LNCAP (cell line): ENCODE results near the gene TMTC1.

Experiments used
- TF ChIP-seq, protein P1 (sequence below): fragments of 450-650 bp; IDR thresholded peaks from 2 replicates; pipeline ENCODE4 v1.5.1; 2017; ENCODE audit warnings: mild to moderate bottlenecking

The TMTC1 gene

DNA sequence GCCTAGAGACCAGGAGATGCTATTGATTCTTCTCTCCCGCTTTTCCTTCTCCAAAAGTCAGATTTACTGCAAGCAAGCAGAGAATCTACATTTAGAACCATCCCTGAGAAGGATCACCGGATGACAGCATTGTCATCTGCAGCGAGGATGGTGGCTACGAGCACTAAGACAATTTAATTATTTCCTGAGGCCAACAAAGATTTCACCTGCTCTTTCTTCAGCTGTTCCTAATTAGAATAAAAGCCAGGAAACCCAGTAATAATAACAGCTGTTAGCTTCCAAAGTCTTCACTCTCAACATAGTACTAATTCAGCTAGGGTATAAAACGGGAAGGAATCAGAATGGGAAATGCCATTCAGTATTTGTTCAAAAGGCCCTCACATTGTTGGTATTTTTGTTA lies 53.3 kb downstream of the TMTC1 start:
- TF ChIP-seq, protein P1, sequence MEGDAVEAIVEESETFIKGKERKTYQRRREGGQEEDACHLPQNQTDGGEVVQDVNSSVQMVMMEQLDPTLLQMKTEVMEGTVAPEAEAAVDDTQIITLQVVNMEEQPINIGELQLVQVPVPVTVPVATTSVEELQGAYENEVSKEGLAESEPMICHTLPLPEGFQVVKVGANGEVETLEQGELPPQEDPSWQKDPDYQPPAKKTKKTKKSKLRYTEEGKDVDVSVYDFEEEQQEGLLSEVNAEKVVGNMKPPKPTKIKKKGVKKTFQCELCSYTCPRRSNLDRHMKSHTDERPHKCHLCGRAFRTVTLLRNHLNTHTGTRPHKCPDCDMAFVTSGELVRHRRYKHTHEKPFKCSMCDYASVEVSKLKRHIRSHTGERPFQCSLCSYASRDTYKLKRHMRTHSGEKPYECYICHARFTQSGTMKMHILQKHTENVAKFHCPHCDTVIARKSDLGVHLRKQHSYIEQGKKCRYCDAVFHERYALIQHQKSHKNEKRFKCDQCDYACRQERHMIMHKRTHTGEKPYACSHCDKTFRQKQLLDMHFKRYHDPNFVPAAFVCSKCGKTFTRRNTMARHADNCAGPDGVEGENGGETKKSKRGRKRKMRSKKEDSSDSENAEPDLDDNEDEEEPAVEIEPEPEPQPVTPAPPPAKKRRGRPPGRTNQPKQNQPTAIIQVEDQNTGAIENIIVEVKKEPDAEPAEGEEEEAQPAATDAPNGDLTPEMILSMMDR: no peak

DNA sequence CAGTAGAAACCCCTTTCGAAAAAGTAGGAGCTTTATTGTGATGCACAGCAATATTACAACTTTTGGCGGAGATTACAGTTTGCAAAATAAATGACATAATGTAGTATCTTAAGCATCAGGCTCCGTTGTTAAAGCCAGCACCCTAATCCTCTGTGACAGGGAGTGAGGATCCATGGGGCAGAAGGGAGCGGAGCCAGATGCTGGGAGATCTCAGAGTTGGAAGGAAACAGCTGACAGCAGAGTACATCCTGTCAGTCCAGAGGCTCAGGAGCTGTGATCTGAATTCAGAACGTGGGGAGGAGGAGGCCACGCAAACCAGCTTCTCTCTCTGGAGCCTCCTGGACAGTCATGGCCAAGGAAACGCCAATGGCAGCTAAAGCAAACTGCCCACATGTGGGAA lies 55.7 kb downstream of the TMTC1 start:
- TF ChIP-seq, protein P1: no peak

DNA sequence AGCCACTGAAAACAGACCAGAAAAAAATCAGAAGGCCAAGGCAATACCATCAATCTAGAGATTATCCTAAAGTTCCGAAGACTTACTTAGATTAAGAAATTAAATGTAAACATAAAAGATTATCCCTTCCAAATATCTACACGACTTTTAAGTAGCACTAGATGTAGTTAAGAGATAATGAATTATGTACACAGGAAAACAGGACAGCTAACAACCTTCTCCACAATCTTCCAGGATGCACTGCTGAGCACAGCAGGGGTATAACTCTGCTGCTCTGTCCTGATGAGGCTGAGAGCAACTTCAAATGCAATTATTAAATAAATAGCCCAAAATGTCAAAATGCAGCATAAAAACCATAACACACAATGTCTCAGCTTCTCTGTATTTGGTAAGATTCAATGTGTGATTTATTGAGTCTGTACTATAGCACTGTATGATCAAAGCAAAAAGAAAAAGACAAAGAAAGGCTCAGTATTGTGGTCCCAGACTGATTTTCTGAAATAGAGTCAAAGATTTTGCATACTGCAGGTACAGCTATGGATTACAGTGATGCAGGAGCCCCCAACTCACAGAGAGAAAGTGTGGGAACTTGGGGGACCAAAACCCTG lies 56.9 kb downstream of the TMTC1 start:
- TF ChIP-seq, protein P1: peak; percentile 46; the same call in 1 of the 2 replicates

DNA sequence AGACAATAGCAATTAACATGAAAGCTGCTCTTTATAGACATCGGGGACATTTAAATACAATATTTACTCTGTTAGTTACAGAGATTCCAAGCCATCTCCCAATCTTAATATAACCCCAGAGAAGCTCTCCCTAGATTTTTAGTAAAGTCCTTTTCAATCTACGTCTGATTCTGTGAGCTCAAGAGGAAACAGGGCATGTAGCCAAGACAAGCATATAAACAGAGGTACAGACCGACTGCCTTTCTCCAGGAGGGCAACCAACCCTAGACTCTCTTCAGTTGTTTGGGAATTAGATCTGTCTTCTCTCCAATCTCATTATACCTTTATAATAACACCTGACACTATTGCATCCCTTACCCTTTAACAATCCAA lies 57.4 kb downstream of the TMTC1 start:
- TF ChIP-seq, protein P1: no peak

DNA sequence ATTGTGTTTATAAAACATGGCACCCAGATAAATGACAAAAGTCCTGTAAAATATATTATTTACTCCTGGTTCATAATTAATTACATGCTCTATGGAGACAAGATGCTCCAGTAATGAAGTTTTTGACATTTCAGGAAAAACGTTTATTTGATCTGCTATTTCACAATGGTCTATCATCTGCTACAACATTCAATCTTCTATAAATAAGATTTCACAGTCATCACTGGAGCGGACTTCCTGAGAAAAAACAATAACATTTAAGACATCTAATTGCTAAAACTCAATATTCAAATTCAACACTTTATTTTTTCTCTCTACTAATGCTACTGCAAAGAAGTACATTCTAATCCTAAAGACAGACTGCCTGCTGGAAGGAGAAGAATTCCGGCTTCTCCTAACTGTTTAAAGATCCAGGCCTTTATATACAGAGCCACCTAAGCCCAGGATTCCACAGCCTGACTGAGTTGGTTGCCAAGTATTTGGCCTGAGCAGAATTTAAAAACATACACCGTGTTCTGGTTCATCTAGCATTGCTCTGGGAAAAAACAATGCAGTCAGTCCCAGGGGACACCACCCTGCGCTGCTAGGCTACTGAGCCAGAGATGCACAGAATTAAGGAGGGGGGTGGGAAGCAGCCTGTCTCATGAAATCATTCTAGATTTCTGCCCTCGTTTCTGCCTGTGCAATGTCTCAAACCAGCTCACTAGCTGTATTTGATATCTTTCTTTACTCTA lies 58.0 kb downstream of the TMTC1 start:
- TF ChIP-seq, protein P1: no peak

DNA sequence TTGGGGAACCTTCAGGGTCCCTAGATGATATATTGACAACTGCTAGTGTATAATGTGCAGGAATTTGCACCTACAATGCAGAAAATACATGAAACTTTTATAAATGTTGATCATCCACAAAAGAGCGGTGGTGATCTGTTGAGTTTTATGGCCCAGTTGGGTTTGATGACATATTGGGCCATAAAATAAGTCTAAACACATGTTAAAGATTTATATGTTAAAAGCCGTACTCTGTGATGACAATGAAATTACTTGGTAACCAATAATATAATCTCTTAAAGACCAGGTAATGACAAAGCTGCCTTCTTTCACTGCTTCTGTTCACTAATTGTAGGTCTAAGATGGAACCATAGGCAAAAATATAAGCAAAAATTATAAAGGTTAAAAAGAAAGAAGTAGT lies 61.6 kb downstream of the TMTC1 start:
- TF ChIP-seq, protein P1: no peak

DNA sequence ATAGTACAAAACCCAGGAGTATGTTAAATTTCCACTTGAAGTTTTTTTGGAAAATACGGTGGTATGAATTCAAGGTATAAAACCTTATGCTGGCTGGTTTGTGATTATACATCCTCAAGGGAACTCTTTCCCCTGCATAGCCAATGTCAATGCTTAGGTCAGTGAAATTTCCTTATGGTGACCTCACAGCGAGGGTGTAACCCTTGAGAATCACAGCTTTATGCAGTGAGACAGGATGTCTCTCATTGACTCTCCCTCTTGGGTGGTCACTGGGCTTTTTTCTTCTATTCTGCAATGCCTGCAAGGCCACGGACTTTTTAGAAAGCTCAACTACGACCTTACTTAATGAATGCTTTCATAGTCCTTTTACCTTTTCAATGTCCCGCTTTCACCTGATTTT lies 64.4 kb downstream of the TMTC1 start:
- TF ChIP-seq, protein P1: no peak
